ENCODE results near the gene ZNF283.

Gene ZNF283

DNA sequence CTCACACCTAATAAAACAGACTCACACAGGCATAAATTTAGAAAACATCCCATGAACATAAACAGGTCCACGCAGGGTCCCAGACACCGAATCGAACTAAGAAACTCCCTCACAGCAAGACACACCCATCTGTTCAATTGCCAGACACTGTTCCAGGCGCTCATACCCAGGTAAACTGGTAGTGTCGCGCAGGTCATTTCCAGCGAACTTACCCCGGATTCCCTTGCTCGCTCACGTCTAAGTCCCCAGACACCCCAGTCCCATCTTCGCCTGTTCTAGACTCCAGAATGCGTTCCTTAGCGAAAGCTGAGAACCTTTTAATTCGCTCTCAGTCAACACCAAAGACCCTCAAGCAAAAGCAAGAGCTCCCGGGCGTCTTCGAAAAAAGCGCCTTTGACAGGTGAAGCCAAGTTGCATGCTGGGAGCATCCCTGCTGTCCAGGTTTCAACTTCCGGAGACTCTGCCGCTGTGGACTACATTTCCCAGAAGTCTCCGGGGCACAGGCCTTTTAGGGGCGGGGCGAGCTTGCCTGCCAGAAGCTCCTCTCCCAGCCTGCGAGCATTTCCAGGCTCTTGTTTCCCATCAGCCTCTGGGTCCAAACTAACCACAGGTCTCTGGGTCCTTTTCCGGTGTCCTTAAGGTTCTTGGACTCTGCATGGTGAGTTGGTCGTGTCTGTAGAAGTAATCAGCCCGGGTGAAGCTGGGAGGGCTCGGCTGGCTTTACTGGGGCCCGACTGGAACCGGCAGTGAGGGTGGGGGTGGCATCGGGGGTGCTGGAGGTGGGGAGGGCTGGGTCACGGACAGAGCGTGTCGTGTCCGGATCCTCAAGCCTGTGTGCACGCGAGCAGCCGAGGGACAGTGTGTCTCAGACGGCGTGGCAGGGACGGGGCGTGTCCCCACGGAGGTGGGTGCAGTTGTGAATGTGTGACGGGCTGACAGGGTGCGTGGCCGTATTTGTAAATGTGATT, at the start of gene ZNF283:
Gene ZNF283, plus strand, starts transcription at position 535 of the 968 bp plus-strand sequence. CDS start 6,184 bp downstream, outside the sequence.
- H3K27ac ChIP-seq = peak within 1 kb of the TSS; percentile 67
- TF ChIP-seq, protein P1, sequence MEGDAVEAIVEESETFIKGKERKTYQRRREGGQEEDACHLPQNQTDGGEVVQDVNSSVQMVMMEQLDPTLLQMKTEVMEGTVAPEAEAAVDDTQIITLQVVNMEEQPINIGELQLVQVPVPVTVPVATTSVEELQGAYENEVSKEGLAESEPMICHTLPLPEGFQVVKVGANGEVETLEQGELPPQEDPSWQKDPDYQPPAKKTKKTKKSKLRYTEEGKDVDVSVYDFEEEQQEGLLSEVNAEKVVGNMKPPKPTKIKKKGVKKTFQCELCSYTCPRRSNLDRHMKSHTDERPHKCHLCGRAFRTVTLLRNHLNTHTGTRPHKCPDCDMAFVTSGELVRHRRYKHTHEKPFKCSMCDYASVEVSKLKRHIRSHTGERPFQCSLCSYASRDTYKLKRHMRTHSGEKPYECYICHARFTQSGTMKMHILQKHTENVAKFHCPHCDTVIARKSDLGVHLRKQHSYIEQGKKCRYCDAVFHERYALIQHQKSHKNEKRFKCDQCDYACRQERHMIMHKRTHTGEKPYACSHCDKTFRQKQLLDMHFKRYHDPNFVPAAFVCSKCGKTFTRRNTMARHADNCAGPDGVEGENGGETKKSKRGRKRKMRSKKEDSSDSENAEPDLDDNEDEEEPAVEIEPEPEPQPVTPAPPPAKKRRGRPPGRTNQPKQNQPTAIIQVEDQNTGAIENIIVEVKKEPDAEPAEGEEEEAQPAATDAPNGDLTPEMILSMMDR (conservative IDR thresholded peaks at IDR 0.05) = no peak
- no peak for TF ChIP-seq ZFX (IDR thresholded peaks at IDR 0.05)

DNA sequence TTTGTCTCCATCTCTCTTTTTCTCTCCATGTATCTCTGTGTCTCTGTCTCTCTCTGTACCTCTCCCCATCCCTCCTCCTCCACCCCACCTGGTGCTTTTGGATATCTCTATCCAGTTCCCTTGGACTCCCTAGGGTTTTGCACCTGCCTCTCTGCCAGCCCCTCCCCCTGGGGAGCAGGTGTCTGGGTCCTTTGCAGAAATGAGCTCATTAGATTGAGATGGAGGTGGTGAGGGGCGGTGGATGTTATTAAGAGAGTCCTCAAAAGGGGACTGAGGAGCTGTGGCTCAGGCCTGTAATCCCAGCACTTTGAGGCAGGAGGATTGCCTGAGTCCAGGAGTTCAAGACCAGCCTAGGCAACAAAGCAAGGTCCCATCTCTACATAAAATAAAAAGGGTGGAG, 48.5 kb upstream of the ZNF283 start:
- H3K27ac ChIP-seq = no peak overlapping the region
- no peak for TF ChIP-seq ZFX (IDR thresholded peaks at IDR 0.05)
- TF ChIP-seq, protein P1 (conservative IDR thresholded peaks at IDR 0.05) = no peak

DNA sequence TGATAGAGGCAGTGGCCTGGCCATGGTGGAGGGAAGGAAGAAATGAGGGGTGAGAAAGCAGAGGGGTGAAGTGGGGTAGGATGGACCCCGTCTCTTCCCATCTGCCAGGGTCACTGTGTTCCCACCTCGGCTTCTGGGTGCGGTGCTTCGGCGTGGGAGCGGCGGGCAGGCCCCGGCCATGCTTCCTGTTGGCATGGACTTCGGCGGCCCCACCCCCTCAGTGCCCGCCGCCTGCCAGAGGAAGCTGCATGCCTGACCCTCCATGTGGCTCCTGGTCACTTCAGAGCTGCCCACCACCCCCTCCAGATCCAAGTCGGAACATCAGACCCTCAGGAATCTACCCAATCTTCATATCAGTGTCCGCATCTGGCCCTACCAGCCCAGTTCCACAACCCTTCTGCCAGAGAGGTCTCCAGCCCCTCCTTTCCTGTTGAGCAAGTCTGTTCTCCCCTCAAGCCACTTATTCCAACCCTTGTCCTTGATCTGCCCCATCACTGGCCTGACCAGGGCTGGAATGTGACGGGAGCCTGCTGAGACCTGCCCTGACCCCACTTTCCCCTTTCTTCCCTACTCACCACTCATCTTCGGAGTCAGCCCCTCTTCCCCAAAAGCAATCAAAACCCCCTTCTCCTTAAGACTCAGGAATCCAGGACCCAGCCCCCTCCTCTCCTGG, 47.8 kb upstream of the ZNF283 start:
- no peak overlapping the region for H3K27ac ChIP-seq
- no peak for TF ChIP-seq ZFX (IDR thresholded peaks at IDR 0.05)
- TF ChIP-seq, protein P1 (conservative IDR thresholded peaks at IDR 0.05) = no peak

DNA sequence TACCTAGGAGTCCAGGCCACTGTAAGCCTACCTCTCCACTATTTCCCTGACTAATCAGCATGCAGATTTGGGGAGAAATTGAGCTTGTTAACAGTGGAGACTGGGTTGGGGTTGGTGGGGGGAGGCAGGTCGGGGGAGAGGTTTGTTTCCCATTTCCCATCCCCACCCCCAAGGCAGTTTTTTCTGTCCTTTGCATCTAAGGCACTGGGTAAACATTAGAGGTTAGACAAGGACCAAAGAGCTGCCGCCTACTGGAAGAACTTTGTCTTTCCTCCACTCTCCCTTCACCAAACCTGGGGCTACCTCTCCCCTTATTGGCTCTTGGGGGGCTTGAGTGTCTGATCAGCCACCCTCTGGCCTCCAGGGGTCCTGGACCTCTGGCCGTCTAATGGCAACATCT, 47.3 kb upstream of the ZNF283 start:
- no peak overlapping the region for H3K27ac ChIP-seq

DNA sequence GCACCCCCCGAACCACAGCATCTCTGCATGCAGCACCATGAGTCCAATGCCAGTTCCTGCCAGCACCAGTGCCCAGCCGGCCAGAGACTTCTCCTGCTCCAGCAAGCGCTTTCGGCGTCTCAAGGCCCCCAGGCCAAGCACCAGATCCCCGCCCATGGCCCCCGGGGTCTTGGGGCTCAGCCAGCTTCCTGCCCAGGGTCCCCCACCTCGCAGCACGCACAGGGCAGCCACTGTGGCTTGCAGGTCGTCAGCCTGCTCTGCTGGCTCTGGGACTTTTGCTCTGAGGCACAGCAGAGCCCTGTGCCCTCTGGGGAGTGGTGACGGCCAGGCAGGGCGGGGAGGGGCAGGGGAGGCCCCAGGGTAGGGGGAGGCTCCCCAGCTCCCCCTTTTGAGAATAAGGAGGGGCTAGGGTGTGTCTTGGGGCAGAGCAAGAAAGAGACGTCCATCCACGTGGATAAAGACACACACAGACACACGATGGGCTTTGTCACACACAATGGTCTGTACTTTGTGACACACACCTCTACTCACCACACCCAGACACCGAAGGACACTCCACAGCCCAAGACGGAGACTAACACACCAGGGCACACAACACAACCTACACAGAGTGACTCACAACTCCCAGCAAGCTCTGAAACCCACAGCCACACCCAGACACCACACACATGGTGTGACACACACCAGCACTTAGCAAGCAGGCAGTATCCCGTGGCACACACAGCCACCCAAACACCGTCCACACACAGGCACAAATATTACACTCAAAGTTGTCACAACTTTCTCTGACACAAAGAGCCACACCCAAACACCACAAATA, 46.2 kb upstream of the ZNF283 start, which contains the start of gene KCNN4:
Gene KCNN4, minus strand, starts transcription at position 268 of the 820 bp plus-strand sequence. Its CDS starts 112 bp downstream, at position 156.
- no peak for TF ChIP-seq ZFX (IDR thresholded peaks at IDR 0.05)
- TF ChIP-seq, protein P1 (conservative IDR thresholded peaks at IDR 0.05) = no peak
- no peak within 1 kb of the TSS for H3K27ac ChIP-seq

More for the DNA sequence above, 47.3 kb upstream of the ZNF283 start:
- TF ChIP-seq, protein P1 (conservative IDR thresholded peaks at IDR 0.05) = no peak
- no peak for TF ChIP-seq ZFX (IDR thresholded peaks at IDR 0.05)

DNA sequence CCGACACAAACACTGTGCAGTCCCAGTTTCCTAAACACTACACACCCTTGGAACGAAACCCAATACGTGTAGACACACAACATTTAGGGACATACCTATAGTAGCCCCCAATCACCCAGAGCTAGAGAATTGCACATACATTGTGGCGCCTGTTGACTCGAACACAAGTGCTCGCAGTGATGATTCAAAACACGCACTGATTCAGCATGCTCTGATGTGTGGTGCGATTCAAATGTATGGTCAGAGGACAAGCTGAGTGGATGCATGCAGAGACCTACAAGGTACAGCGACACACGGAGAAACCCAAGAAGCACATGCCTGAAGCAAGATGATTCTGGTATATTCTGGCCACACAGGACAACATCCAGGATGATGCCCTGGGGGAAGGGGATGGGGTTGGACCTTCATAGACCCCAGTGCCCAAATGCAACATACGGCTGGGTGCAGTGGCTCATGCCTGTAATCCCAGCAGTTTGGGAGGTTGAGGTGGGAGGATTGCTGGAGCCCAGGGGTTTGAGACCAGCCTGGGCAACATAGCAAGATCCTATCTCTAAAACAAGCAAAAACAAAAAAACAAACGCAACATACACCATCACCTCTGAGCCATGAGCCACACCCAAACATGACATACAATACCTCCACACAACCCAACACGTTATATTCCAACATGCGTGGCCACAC, 45.4 kb upstream of the ZNF283 start:
- no peak overlapping the region for H3K27ac ChIP-seq
- TF ChIP-seq, protein P1 (conservative IDR thresholded peaks at IDR 0.05) = no peak
- no peak for TF ChIP-seq ZFX (IDR thresholded peaks at IDR 0.05)

Measured in C4-2B (cell line).